HG03045 (cell line): Measurements from ENCODE around the gene GLUD1.

Experiments used
- ATAC-seq: cut with Tn5 transposase; IDR thresholded peaks from one replicate; pipeline ENCODE4 v1.9.1; 2021; ENCODE audit warnings: mild to moderate bottlenecking, moderate library complexity; ENCODE audit not compliant: unreplicated experiment

The GLUD1 gene

GRCh38 chr10:87000491-87000890, 94.2 kb downstream of the GLUD1 start:
- no peak for ATAC-seq
